SK-N-SH treated with all-trans-retinoic acid at 6 μM for 48 hours (cell line): Measurements from ENCODE around the gene SLC6A3.

Experiments
- ATAC-seq: fragments of 200-7000 bp; cut with Tn5 transposase; 3 replicates; pipeline ENCODE4 v1.9.1; 2020; ENCODE audit warnings: mild to moderate bottlenecking, moderate library complexity
- ARNTL ChIP-seq: fragments of 450-650 bp; formaldehyde crosslinking; IDR thresholded peaks from 2 replicates; pipeline ENCODE4 v1.5.0; 2020; ENCODE audit warnings: low read depth, mild to moderate bottlenecking, moderate library complexity, borderline replicate concordance
- BACH2 ChIP-seq: fragments of 250-450 bp; sonication (Bioruptor Pico); IDR thresholded peaks from 2 replicates; pipeline ENCODE4 v1.9.0; 2021; ENCODE audit warnings: mild to moderate bottlenecking, borderline replicate concordance
- CSDC2 ChIP-seq: fragments of 250-450 bp; sonication (Bioruptor Pico); IDR thresholded peaks from 2 replicates; pipeline ENCODE4 v1.5.0; 2020; ENCODE audit warnings: mild to moderate bottlenecking, moderate library complexity
- ESRRG ChIP-seq: fragments of 250-450 bp; sonication (Bioruptor Pico); IDR thresholded peaks from 2 replicates; pipeline ENCODE4 v1.6.1; 2021; ENCODE audit warnings: mild to moderate bottlenecking
- ISL1 ChIP-seq: fragments of 250-450 bp; sonication (Bioruptor Pico); IDR thresholded peaks from 2 replicates; pipeline ENCODE4 v2.1.2; 2022; ENCODE audit warnings: mild to moderate bottlenecking, moderate library complexity
- OSR1 ChIP-seq: fragments of 250-450 bp; sonication (Bioruptor Pico); IDR thresholded peaks from 2 replicates; pipeline ENCODE4 v1.8.0; 2022; ENCODE audit warnings: moderate library complexity, mild to moderate bottlenecking, inconsistent platforms
- PPARA ChIP-seq: fragments of 250-450 bp; sonication (Bioruptor Pico); IDR thresholded peaks from 2 replicates; pipeline ENCODE4 v1.5.0; 2020; ENCODE audit warnings: mild to moderate bottlenecking, borderline replicate concordance
- RARB ChIP-seq: fragments of 250-450 bp; sonication (Bioruptor Pico); IDR thresholded peaks from 2 replicates; pipeline ENCODE4 v1.8.0; 2021; ENCODE audit warnings: mild to moderate bottlenecking, moderate library complexity
- SNAI2 ChIP-seq: fragments of 250-450 bp; sonication (Bioruptor Pico); IDR thresholded peaks from 2 replicates; pipeline ENCODE4 v1.5.0; 2020; ENCODE audit warnings: mild to moderate bottlenecking, moderate library complexity
- TCF4 ChIP-seq: fragments of 250-450 bp; sonication (Bioruptor Pico); IDR thresholded peaks from 2 replicates; pipeline ENCODE4 v1.8.0; 2021; ENCODE audit warnings: mild to moderate bottlenecking, moderate library complexity, borderline replicate concordance
- TOX ChIP-seq: fragments of 250-450 bp; sonication (Bioruptor Pico); IDR thresholded peaks from 2 replicates; pipeline ENCODE4 v1.8.0; 2021; ENCODE audit warnings: mild to moderate bottlenecking, moderate library complexity, borderline replicate concordance
- ZC3H10 ChIP-seq: fragments of 250-450 bp; sonication (Bioruptor Pico); IDR thresholded peaks from 2 replicates; pipeline ENCODE4 v1.5.1; 2021; ENCODE audit warnings: mild to moderate bottlenecking, moderate library complexity
- ZFP3 ChIP-seq: fragments of 250-450 bp; sonication (Bioruptor Pico); IDR thresholded peaks from 2 replicates; pipeline ENCODE4 v1.5.0; 2020; ENCODE audit warnings: mild to moderate bottlenecking, moderate library complexity
- ZFP30 ChIP-seq: fragments of 450-650 bp; formaldehyde crosslinking; IDR thresholded peaks from 2 replicates; pipeline ENCODE4 v1.5.0; 2022; ENCODE audit warnings: mild to moderate bottlenecking, moderate library complexity
- ZNF565 ChIP-seq: fragments of 450-650 bp; formaldehyde crosslinking; conservative IDR thresholded peaks from 2 replicates; pipeline ENCODE4 v1.5.0; 2020; ENCODE audit warnings: low read depth, mild to moderate bottlenecking, moderate library complexity
- ZNF70 ChIP-seq: fragments of 450-650 bp; formaldehyde crosslinking; IDR thresholded peaks from 2 replicates; pipeline ENCODE4 v1.5.0; 2020; ENCODE audit warnings: mild to moderate bottlenecking, moderate library complexity
- ZNF8 ChIP-seq: fragments of 450-650 bp; formaldehyde crosslinking; IDR thresholded peaks from 2 replicates; pipeline ENCODE4 v1.5.0; 2020; ENCODE audit warnings: mild to moderate bottlenecking, moderate library complexity
- TF ChIP-seq, protein P1 (sequence below): fragments of 250-450 bp; sonication (Bioruptor Pico); IDR thresholded peaks from 2 replicates; pipeline ENCODE4 v1.5.1; 2021; ENCODE audit warnings: mild to moderate bottlenecking, moderate library complexity
- TF ChIP-seq, protein P2 (sequence below): fragments of 250-450 bp; sonication (Bioruptor Pico); IDR thresholded peaks from 2 replicates; pipeline ENCODE4 v1.8.0; 2021; ENCODE audit warnings: low read depth, mild to moderate bottlenecking, moderate library complexity, borderline replicate concordance
- TF ChIP-seq, protein P3 (sequence below): fragments of 250-450 bp; sonication (Bioruptor Pico); IDR thresholded peaks from 2 replicates; pipeline ENCODE4 v1.8.0; 2020; ENCODE audit warnings: mild to moderate bottlenecking, moderate library complexity, borderline replicate concordance
- TF ChIP-seq, protein P4 (sequence below): fragments of 250-450 bp; sonication (Bioruptor Pico); IDR thresholded peaks from 2 replicates; pipeline ENCODE4 v1.5.1; 2020; ENCODE audit warnings: low read depth, mild to moderate bottlenecking, moderate library complexity
- TF ChIP-seq, protein P5 (sequence below): fragments of 250-450 bp; sonication (Bioruptor Pico); IDR thresholded peaks from 2 replicates; pipeline ENCODE4 v1.5.0; 2020; ENCODE audit warnings: mild to moderate bottlenecking, moderate library complexity

Gene SLC6A3

DNA sequence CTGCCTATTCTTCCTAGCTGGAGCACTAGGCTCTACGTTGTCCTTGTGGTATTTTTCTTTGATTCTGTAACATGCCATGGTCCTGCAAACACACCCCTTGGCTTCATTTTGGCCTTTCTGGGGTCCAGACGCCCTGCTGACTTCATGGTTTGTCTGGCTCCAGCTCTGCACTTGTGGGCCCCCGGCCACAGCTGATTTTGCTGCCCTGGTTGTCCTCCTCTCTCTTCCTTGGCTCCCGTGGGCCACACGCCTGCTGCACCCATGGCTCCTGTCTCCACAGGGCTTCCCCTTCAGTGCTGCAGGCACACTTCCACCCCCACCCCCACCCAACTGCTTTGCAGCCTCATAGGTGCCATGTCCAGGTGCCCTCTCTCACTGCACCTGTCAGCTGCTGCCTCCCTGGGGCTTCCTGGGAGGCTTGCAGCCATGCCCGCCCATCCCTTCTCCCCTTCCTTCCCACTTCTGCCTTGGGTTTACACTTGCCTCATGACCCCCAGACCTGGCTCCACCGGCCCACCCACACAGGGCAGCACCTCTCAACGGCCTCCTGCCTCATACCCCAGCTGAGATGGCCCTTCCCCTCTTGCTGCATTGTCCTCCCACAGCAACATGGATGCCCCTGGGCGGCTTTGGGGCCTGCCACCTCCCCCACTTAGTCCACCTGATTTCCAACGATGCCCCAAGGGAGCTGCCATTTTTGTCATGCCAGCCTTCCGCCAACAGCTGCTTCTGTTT, 25.6 kb downstream of the SLC6A3 start:
- ATAC-seq = no peak
- no peak for TF ChIP-seq OSR1 (CRISPR knock-in tag)
- TF ChIP-seq, protein P1, sequence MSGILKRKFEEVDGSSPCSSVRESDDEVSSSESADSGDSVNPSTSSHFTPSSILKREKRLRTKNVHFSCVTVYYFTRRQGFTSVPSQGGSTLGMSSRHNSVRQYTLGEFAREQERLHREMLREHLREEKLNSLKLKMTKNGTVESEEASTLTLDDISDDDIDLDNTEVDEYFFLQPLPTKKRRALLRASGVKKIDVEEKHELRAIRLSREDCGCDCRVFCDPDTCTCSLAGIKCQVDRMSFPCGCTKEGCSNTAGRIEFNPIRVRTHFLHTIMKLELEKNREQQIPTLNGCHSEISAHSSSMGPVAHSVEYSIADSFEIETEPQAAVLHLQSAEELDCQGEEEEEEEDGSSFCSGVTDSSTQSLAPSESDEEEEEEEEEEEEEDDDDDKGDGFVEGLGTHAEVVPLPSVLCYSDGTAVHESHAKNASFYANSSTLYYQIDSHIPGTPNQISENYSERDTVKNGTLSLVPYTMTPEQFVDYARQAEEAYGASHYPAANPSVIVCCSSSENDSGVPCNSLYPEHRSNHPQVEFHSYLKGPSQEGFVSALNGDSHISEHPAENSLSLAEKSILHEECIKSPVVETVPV (CRISPR knock-in tag) = no peak
- no peak for TF ChIP-seq TCF4 (CRISPR knock-in tag)
- no peak for TF ChIP-seq ZNF70 (CRISPR knock-in tag)
- no peak for TF ChIP-seq PPARA (CRISPR knock-in tag)
- no peak for TF ChIP-seq ARNTL
- no peak for TF ChIP-seq CSDC2
- no peak for TF ChIP-seq ESRRG (CRISPR knock-in tag)
- TF ChIP-seq TOX (CRISPR knock-in tag) = no peak
- TF ChIP-seq, protein P2, sequence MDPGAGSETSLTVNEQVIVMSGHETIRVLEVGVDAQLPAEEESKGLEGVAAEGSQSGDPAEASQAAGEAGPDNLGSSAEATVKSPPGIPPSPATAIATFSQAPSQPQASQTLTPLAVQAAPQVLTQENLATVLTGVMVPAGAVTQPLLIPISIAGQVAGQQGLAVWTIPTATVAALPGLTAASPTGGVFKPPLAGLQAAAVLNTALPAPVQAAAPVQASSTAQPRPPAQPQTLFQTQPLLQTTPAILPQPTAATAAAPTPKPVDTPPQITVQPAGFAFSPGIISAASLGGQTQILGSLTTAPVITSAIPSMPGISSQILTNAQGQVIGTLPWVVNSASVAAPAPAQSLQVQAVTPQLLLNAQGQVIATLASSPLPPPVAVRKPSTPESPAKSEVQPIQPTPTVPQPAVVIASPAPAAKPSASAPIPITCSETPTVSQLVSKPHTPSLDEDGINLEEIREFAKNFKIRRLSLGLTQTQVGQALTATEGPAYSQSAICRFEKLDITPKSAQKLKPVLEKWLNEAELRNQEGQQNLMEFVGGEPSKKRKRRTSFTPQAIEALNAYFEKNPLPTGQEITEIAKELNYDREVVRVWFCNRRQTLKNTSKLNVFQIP (CRISPR knock-in tag) = no peak
- TF ChIP-seq ZNF8 = no peak
- TF ChIP-seq, protein P3, sequence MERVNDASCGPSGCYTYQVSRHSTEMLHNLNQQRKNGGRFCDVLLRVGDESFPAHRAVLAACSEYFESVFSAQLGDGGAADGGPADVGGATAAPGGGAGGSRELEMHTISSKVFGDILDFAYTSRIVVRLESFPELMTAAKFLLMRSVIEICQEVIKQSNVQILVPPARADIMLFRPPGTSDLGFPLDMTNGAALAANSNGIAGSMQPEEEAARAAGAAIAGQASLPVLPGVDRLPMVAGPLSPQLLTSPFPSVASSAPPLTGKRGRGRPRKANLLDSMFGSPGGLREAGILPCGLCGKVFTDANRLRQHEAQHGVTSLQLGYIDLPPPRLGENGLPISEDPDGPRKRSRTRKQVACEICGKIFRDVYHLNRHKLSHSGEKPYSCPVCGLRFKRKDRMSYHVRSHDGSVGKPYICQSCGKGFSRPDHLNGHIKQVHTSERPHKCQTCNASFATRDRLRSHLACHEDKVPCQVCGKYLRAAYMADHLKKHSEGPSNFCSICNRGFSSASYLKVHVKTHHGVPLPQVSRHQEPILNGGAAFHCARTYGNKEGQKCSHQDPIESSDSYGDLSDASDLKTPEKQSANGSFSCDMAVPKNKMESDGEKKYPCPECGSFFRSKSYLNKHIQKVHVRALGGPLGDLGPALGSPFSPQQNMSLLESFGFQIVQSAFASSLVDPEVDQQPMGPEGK (CRISPR knock-in tag) = no peak
- TF ChIP-seq RARB (CRISPR knock-in tag) = no peak

DNA sequence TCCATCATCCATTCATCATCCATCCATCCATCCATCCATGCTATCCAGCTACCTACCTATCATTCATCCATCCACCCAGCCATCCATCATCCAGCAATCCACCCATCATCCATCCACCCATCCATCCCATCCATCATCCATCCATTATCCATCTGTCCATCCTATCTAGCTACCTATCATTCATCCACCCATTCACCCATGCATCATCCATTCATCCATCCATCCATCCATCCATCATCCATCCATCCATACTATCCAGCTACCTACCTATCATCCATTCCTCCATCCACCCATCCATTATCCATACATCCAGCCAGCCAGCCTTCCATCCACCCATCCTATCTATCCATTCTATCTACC, 26.3 kb downstream of the SLC6A3 start:
- no peak for ATAC-seq
- TF ChIP-seq ISL1 = no peak
- no peak for TF ChIP-seq PPARA (CRISPR knock-in tag)
- no peak for TF ChIP-seq ZFP30 (CRISPR knock-in tag)
- TF ChIP-seq CSDC2 = no peak
- TF ChIP-seq, protein P4, sequence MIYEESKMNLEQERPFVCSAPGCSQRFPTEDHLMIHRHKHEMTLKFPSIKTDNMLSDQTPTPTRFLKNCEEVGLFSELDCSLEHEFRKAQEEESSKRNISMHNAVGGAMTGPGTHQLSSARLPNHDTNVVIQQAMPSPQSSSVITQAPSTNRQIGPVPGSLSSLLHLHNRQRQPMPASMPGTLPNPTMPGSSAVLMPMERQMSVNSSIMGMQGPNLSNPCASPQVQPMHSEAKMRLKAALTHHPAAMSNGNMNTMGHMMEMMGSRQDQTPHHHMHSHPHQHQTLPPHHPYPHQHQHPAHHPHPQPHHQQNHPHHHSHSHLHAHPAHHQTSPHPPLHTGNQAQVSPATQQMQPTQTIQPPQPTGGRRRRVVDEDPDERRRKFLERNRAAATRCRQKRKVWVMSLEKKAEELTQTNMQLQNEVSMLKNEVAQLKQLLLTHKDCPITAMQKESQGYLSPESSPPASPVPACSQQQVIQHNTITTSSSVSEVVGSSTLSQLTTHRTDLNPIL = no peak
- TF ChIP-seq TCF4 (CRISPR knock-in tag) = no peak
- no peak for TF ChIP-seq ZC3H10 (CRISPR knock-in tag)
- TF ChIP-seq ZFP3 (CRISPR knock-in tag) = no peak
- no peak for TF ChIP-seq ZNF565
- no peak for TF ChIP-seq ZNF70 (CRISPR knock-in tag)
- no peak for TF ChIP-seq SNAI2 (CRISPR knock-in tag)
- TF ChIP-seq, protein P5, sequence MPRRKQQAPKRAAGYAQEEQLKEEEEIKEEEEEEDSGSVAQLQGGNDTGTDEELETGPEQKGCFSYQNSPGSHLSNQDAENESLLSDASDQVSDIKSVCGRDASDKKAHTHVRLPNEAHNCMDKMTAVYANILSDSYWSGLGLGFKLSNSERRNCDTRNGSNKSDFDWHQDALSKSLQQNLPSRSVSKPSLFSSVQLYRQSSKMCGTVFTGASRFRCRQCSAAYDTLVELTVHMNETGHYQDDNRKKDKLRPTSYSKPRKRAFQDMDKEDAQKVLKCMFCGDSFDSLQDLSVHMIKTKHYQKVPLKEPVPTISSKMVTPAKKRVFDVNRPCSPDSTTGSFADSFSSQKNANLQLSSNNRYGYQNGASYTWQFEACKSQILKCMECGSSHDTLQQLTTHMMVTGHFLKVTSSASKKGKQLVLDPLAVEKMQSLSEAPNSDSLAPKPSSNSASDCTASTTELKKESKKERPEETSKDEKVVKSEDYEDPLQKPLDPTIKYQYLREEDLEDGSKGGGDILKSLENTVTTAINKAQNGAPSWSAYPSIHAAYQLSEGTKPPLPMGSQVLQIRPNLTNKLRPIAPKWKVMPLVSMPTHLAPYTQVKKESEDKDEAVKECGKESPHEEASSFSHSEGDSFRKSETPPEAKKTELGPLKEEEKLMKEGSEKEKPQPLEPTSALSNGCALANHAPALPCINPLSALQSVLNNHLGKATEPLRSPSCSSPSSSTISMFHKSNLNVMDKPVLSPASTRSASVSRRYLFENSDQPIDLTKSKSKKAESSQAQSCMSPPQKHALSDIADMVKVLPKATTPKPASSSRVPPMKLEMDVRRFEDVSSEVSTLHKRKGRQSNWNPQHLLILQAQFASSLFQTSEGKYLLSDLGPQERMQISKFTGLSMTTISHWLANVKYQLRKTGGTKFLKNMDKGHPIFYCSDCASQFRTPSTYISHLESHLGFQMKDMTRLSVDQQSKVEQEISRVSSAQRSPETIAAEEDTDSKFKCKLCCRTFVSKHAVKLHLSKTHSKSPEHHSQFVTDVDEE (CRISPR knock-in tag) = no peak

DNA sequence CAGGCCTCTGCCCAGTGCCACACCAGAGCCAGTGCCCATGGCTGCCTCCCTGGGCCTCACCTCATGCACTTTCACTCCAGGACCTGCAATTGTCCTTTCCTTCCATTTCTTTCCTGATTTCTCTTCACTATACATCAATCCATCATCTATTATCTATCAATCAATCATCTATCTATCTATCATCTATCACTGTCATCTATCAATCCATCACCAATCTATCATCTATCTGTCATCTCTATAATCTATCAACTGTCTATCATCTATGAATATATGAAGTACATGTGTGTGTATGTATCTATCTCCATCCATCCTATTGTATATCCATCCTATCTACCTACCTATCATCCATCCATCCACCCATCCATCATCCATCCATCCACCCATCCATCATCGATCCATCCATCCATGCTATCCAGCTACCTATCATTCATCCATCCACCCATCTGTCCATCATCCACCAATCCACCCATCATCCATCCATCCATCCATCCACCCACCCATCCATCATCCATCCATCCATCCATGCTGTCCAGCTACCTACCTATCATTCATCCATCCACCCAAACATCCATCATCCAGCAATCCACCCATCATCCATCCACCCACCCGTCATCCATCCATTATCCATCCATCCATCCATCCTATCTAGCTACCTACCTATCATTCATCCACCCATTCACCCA, 26.9 kb downstream of the SLC6A3 start:
- ATAC-seq = no peak
- TF ChIP-seq SNAI2 (CRISPR knock-in tag) (no peak), PPARA (CRISPR knock-in tag) (no peak), TOX (CRISPR knock-in tag) (no peak), ZNF8 (no peak), ZC3H10 (CRISPR knock-in tag) (no peak), BACH2 (CRISPR knock-in tag) (no peak), ARNTL (no peak), CSDC2 (no peak)
- TF ChIP-seq, protein P1 (CRISPR knock-in tag) = no peak
- TF ChIP-seq, protein P2 (CRISPR knock-in tag) = no peak
- TF ChIP-seq, protein P3 (CRISPR knock-in tag) = no peak
